Colonic mucosa (tissue), 4 donors: ENCODE data around the gene ELMO3. TPM values are rescaled to one million over a fixed set of nuclear protein-coding genes. Genes with fewer than 3 reads are reported as not detected.

ENCODE experiments used
- DNase-seq: peaks from one replicate; pipeline ENCODE4 v3.0.0-alpha.2; 2020
- H3K27ac ChIP-seq: fragments of 200-600 bp; one replicate; pipeline ENCODE4 v1.8.0; 2021
- H3K27me3 ChIP-seq: fragments of 200-600 bp; one replicate; pipeline ENCODE4 v1.8.0; 2021
- H3K36me3 ChIP-seq: fragments of 200-600 bp; one replicate; pipeline ENCODE4 v1.8.0; 2021
- H3K4me1 ChIP-seq: fragments of 200-600 bp; one replicate; pipeline ENCODE4 v1.8.0; 2021; ENCODE audit warnings: mild to moderate bottlenecking
- H3K4me3 ChIP-seq: fragments of 200-600 bp; one replicate; pipeline ENCODE4 v1.8.0; 2021
- H3K9ac ChIP-seq, 2 donors: one replicate each; pipeline ENCODE4 v1.7.0; 2013; ENCODE audit warnings: control low read depth in 2 of 2, low read depth in 2 of 2, low read length in 2 of 2
- H3K9me3 ChIP-seq: fragments of 200-600 bp; one replicate; pipeline ENCODE4 v1.8.0; 2021
- CTCF ChIP-seq: fragments of 200-600 bp; IDR thresholded peaks from one replicate; pipeline ENCODE4 v1.8.0; 2022; ENCODE audit warnings: antibody characterized with exemption, mild to moderate bottlenecking
- intact Hi-C: fragments of 100-400 bp; cut with DNase I; formaldehyde crosslinking; loops from one replicate; pipeline ENCODE4 v1.14.1; 2022
- total RNA-seq, 2 donors: library from RNA; stranded (reverse); fragmentation: NEBNext Ultra II Directional in 1 of 2; extraction: Animal tissue kit (Norgen Biotek cat#: 25700) in 1 of 2; gene quantifications; one replicate each; pipeline ENCODE4 v1.2.1, GENCODE V29; 2021
- donor health status: healthy.
- donor health status: DM: no; HTN: no; CAD: no.
- donor health status: DM: no; HTN: no; CAD: no.

ELMO3 gene
- total RNA-seq, 2 donors from 2014 or later: 60.7 to 75.6 TPM

- intact Hi-C loops: loop anchor here (10.0 kb wide), 1 partner anchor 207 kb away; no protein-coding TSS in a partner anchor
- Histone ChIP-seq H3K36me3 (no peaks in the 10 kb centered on the region), H3K4me3 (no peak overlapping the region), H3K9ac (peak overlapping the region in 1 of 2 donors; percentile 19), H3K27ac (no peak overlapping the region), H3K9me3 (no peaks in the 10 kb centered on the region), H3K4me1 (peaks cover 15% of the 10 kb centered on the region), H3K27me3 (no peaks in the 10 kb centered on the region)
- no peak for TF ChIP-seq CTCF
- DNase-seq: no peak
Observed at GRCh38 chr16:67181346-67181745, 17.6 kb upstream of the ELMO3 start.

GRCh38 chr16:67182288-67182687 lies 16.6 kb upstream of the ELMO3 start:
- Histone ChIP-seq H3K4me1 (peaks cover 15% of the 10 kb centered on the region), H3K27me3 (no peaks in the 10 kb centered on the region), H3K4me3 (no peak overlapping the region), H3K27ac (no peak overlapping the region), H3K9me3 (no peaks in the 10 kb centered on the region), H3K9ac (peak overlapping the region in 1 of 2 donors; percentile 77), H3K36me3 (no peaks in the 10 kb centered on the region)
- no peak for DNase-seq
- intact Hi-C loops: loop anchor here (10.0 kb wide), 1 partner anchor 207 kb away; no protein-coding TSS in a partner anchor
- TF ChIP-seq CTCF: no peak

GRCh38 chr16:67183284-67183626 lies 15.7 kb upstream of the ELMO3 start:
- no peaks in the 10 kb centered on the region for H3K36me3 ChIP-seq
- TF ChIP-seq CTCF: no peak
- peak overlapping the region in 1 of 2 donors; percentile 77 for H3K9ac ChIP-seq
- H3K4me3 ChIP-seq: peak overlapping the region; percentile 67
- intact Hi-C loops: loop anchor here (10.0 kb wide), 1 partner anchor 208 kb away; no protein-coding TSS in a partner anchor
- peak overlapping the region; percentile 92 for H3K27ac ChIP-seq
- H3K27me3 ChIP-seq: no peaks in the 10 kb centered on the region
- DNase-seq: no peak
- peaks cover 15% of the 10 kb centered on the region for H3K4me1 ChIP-seq
- no peaks in the 10 kb centered on the region for H3K9me3 ChIP-seq

- intact Hi-C loops: loop anchor here (10.0 kb wide), 1 partner anchor 209 kb away; no protein-coding TSS in a partner anchor
- peak within 1 kb of the TSS; percentile 92 for H3K27ac ChIP-seq
- no peak for TF ChIP-seq CTCF
Observed at GRCh38 chr16:67183627-67184452, 15.1 kb upstream of the ELMO3 start, which contains the start of gene MATCAP1. Gene MATCAP1, minus strand, starts transcription at chr16:67183963. Its CDS starts 3,353 bp downstream, at chr16:67180610.

GRCh38 chr16:67184453-67184994 lies 14.4 kb upstream of the ELMO3 start:
- H3K4me1 ChIP-seq: peaks cover 11% of the 10 kb centered on the region
- TF ChIP-seq CTCF: no peak
- H3K36me3 ChIP-seq: no peaks in the 10 kb centered on the region
- no peak for DNase-seq
- peak overlapping the region; percentile 92 for H3K27ac ChIP-seq
- H3K9me3 ChIP-seq: no peaks in the 10 kb centered on the region
- H3K9ac ChIP-seq: peak overlapping the region; percentile 66 to 77
- intact Hi-C loops: loop anchor here (10.0 kb wide), 1 partner anchor 210 kb away; no protein-coding TSS in a partner anchor
- H3K4me3 ChIP-seq: peak overlapping the region; percentile 67
- H3K27me3 ChIP-seq: no peaks in the 10 kb centered on the region

More at GRCh38 chr16:67183627-67184452, 15.1 kb upstream of the ELMO3 start, which contains the start of gene MATCAP1:
- peak within 1 kb of the TSS; percentile 67 for H3K4me3 ChIP-seq
- DNase-seq: peak; percentile 97
- H3K27me3 ChIP-seq: no peaks in the 10 kb centered on the region
- H3K4me1 ChIP-seq: peaks cover 13% of the 10 kb centered on the region
- peak within 1 kb of the TSS; percentile 66 to 77 for H3K9ac ChIP-seq
- H3K36me3 ChIP-seq: no peaks in the 10 kb centered on the region
- no peaks in the 10 kb centered on the region for H3K9me3 ChIP-seq
